Measurements from ENCODE around the gene CHN2. TPM values are rescaled to one million over a fixed set of nuclear protein-coding genes. Genes with fewer than 3 reads are reported as not detected.

The CHN2 gene
- polyA plus RNA-seq, 1 experiment: not detected

GRCh38 chr7:29478226-29478625 is 283.7 kb downstream of the CHN2 start:
- CTCF ChIA-PET: no interaction called here
- POLR2A ChIA-PET: no interaction called here
- H3K27me3 ChIP-seq (ENCODE audit: control insufficient read depth, insufficient read depth, low read length): peaks cover 13% of the 10 kb centered on the region
- H3K4me3 ChIP-seq (ENCODE audit: low read depth, low read length): no peak overlapping the region
- no peaks in the 10 kb centered on the region for H3K9me3 ChIP-seq (ENCODE audit: control insufficient read depth, insufficient read depth, low read length)
- TF ChIP-seq CTCF (IDR thresholded peaks at IDR 0.05; ENCODE audit: low read depth, low read length): no peak
- H3K27ac ChIP-seq (ENCODE audit: low read depth, low read length): no peak overlapping the region
- DNase-seq (ENCODE audit: low read depth, low spot score): no peak

- ChIA-PET CTCF (no interaction called here), POLR2A (interaction anchor here (1.4 kb wide), 1 partner anchor 9 kb away, joined by 4 read pairs; no protein-coding TSS in a partner anchor)
- Histone ChIP-seq H3K27ac (ENCODE audit: low read depth, low read length) (no peak overlapping the region), H3K27me3 (ENCODE audit: control insufficient read depth, insufficient read depth, low read length) (peaks cover 13% of the 10 kb centered on the region), H3K4me3 (ENCODE audit: low read depth, low read length) (no peak overlapping the region), H3K9me3 (ENCODE audit: control insufficient read depth, insufficient read depth, low read length) (no peaks in the 10 kb centered on the region)
- no peak for DNase-seq (ENCODE audit: low read depth, low spot score)
- TF ChIP-seq CTCF (IDR thresholded peaks at IDR 0.05; ENCODE audit: low read depth, low read length): no peak
These were observed 284.2 kb downstream of the CHN2 start for GRCh38 chr7:29478687-29479240.

DNA sequence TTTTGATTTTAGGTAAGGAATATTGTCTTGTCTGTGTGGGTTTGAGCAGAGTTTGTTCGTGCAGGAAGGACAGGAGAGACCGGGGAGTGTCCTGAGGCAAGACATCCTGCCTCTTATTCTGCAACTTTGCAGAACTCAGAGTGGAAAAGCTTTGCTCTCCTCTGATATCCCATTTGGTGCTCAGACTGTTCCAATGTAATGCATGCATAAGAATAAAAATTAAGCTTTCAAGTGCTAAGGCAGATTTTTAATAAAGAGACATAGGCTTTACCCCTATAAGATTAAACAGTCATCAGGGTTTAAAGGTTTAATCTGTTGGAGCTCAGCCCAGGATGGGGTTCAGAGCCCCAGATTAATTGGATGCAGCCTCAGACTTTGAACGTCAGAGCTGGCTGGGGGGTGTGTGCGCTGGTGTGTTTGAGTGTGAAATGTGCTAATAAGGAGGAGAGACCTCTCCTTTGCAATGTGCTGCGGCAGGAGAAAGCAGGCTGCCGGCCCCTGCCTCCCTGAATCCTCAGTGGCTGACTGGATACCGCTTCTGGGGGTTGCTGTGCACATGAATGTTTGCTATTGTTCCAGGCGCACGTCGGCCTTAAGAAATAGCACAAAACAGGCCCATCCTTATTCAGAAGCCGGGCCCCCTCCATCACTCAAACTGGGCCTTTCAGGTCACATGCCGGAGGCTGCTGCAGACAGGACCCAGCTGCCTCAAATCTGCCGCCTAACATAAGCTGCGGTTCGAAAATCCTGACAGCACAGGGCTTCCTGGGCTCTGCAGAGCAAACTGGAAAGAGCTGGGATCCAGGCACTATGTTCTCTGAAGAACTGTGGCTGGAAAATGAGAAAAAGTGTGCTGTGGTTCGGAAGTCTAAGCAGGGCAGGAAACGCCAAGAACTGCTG is 285.0 kb downstream of the CHN2 start:
- Histone ChIP-seq H3K4me3 (ENCODE audit: low read depth, low read length) (no peak overlapping the region), H3K27me3 (ENCODE audit: control insufficient read depth, insufficient read depth, low read length) (peaks cover 13% of the 10 kb centered on the region), H3K9me3 (ENCODE audit: control insufficient read depth, insufficient read depth, low read length) (no peaks in the 10 kb centered on the region), H3K27ac (ENCODE audit: low read depth, low read length) (no peak overlapping the region)
- TF ChIP-seq CTCF (IDR thresholded peaks at IDR 0.05; ENCODE audit: low read depth, low read length): no peak
- CTCF ChIA-PET: no interaction called here
- no peak for DNase-seq (ENCODE audit: low read depth, low spot score)
- POLR2A ChIA-PET: interaction anchor here (1.4 kb wide), 1 partner anchor 8 kb away, joined by 4 read pairs; no protein-coding TSS in a partner anchor

GRCh38 chr7:29480451-29480850 is 285.9 kb downstream of the CHN2 start:
- ChIA-PET POLR2A (interaction anchor here (1.4 kb wide), 1 partner anchor 7 kb away, joined by 4 read pairs; no protein-coding TSS in a partner anchor), CTCF (no interaction called here)
- Histone ChIP-seq H3K27me3 (ENCODE audit: control insufficient read depth, insufficient read depth, low read length) (peaks cover 13% of the 10 kb centered on the region), H3K9me3 (ENCODE audit: control insufficient read depth, insufficient read depth, low read length) (no peaks in the 10 kb centered on the region), H3K27ac (ENCODE audit: low read depth, low read length) (no peak overlapping the region), H3K4me3 (ENCODE audit: low read depth, low read length) (no peak overlapping the region)
- no peak for DNase-seq (ENCODE audit: low read depth, low spot score)
- no peak for TF ChIP-seq CTCF (IDR thresholded peaks at IDR 0.05; ENCODE audit: low read depth, low read length)

All from AG04450 (cell line).